Kasumi-1 (cell line): ENCODE measurements around the gene SIDT2.
A peak's percentile ranks its signal among the peaks of the same experiment; 100 is the strongest.

ENCODE experiments used
- DNase-seq, 2 experiments: peaks; one replicate each; lab custom pipeline; 2025; lab: John Stamatoyannopoulos, UW

The SIDT2 gene

DNA sequence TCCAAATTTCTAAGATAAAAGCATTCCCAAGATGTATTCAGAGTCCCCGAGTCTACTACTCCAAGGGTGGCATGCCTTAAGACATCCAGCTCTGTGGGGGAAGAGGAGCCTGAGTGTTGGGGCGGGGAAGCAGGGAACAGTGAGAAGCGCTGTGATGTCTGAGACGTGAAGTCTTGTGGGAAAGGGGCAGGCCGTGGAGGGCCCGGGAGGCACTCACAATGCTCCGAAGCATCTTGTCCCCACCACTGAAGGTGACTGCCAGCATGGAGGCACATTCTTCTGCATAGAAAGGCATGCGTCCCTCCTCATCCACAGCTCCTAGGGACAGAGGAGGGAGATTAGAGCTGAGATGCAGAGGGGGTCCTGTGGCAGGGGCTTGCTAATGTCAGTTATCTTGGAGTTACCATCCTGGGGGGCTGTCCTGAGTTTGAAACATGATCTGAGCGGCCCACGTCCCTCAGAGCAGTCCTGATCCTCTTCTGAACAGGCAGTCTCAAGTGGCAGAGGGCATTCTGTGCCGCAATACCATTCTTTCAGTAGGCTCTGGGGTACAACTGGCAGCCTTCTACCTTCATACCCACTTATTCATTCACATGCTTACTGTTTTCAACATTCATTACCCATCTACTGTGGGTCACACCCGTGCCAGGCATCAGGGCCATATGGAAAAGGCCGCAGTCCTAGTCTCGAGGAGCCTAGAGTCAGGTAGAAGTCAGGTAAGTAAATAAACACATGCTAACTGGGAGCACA, 44.6 kb downstream of the SIDT2 start:
- no peak for DNase-seq

DNA sequence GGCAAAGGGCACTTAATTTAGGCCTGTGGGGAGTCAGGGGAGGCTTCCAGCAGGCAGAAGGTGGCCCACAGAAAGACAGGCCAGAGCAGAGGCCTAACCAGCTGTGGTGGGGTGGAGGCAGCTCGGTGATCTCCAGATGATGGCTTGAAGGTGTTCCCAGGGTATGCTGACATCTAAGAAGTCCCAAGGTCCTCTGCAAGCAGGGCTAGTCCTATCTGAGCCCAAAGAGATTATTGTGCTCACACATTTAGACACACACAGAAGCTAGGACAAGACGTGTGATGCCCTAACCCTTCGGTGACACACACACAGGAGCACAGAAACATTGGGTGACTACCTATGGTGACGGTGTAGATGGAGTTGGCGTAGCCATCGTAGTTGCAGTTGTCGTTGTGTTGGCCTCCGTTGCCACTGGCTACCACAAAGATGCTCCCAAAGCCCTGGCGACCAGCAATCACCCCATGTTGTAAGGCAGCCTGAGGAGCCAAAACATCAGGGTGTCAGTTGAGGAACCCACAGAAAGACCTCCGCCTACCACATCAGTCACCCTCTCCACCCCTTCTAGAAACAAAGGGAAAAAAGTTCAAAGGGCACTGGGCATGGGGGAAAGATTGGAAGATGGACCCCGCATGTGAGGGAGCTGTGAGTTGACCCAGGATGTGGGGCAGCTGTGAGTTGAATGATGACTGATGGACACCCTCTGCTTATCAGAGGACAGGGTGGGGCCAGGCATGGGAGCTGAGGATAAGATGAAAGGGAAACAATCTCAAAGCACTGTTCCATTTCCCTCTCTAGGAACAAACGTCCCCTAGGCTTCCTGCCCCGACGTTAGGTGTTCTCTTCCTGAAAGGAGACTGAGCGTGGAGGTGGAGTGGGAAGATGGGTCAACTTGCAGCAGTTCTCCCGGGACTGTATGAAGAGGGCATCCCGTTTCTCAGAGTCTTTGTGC, 45.5 kb downstream of the SIDT2 start:
- DNase-seq, result no peak

DNA sequence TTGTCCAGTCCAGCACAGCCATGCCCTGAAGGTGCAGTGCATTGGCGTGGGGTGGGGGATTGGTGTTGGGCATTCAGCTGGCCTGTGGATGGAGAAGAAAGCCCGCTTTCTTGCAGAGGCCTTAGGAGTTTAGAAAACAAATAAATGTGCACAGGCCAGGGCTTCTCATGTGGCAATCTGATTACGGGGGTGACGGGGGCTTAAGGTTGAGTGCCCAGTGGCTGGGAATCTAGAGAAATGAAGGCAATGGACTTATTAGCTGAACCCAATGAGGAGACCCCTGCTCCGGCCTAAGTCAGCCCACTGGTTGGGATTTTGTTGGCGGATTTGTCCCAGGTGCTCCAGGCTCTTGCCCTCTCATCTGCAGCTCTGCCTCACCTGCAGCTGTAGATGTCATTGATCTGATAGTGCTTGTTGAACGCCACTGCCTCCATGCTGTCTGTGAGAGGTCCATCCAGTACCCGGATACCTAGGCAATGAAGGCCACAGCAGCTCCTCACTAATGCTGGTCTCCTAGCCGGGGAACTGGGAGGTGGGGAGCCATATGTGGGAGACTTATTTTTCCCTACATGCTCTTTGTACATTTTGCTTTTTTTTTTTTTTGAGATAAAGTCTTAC, 47.1 kb downstream of the SIDT2 start:
- no peak for DNase-seq

DNA sequence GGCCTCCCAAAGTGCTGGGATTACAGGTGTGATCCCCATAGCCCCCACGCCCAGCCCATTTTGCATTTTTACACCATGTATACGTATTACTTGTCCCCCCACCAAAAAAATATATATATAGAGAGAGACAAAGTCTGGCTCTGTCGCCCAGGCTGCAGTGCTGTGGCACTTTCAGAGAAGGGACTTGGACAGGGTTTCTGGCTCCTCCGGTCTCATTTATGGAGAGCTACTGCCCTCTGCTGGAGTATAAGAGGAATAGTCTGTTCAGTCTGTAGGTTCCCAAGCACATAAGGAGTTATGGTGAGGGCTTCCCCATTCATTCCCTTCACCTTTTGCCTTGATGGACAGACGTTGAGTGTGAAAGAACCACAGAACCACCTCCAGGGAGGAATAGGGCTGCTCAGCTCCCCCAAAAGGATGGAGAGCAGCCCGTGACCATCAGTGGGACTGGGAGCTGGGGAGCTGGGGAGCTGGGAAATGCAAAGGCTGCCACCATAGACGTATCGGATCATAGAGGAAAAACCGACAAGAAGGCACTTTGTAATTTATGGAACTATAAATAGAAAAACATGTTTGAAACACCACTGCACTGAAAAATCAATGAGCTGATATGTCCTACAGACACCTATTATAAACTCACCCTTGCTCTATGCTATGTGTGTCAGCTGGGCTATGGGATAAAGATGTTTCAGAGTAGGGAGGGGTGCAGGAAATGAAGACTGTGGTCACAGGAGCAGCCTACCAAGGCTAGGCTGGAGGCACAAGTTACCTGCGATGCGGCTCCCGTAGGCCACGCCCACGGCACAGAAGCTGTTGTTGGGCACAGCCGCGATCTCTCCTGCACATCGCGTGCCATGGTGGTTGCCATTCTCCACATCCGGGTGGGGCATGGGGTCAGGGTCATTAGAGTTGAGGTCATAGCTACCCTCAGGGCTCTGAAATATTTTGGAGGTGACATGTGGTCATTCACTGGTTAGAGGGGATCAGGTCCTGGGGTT, 48.1 kb downstream of the SIDT2 start:
- peak; percentile 92 to 94 for DNase-seq

DNA sequence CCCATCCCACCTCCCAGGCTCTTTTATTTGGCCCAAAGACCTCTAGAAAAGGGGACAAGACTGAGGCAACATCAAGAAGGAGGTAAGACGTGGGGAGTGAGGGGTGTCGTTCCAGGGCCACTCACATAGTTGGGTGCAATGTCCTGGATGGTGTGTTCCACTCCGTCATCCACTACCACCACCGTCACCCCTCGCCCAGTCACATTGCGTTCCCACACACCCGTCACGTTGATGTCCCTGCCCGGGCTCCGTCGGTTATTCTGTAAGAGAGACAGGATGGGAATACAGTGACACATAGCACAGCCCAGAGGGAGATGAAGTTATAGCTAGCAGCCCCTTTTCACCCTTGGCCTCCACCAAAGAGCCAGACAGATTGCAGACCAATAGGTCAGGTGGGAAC, 49.5 kb downstream of the SIDT2 start:
- no peak for DNase-seq

DNA sequence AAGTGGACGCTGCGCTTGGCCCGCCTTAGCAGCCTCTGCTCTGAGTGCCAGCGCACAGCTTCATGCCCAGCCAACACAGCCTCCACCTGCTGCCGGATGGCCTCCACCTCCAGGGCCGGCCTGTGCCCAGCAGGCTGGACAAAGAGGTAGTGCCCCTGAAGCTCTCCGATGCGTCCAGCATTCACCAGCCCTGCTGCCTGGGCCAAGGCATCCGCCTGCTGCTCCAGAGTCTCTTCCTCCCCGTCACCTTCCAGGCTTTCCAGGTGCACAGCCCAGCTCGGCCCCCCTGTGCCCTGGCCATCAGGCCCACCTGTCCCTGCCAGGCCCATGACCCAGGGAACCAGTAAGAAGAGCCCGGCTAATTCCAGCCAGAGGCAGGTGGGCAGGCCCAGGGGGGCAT, 50.9 kb downstream of the SIDT2 start:
- DNase-seq, result no peak

DNA sequence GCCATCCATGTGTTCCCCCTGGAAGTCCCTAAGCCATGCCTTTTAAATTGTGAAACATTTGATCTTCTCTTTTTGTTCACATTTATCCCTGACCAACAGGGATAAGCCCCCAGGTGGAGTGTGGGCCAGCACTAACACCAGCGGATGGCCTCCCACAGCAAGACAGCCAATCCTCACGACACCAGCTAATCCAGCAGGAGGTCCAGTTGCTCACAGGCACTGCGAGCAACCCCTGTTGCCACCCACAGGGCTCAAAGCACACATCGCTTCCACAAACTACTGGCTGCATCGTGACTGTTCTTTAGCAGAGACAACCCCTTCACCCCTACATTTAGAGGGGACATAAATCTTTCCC, 51.4 kb downstream of the SIDT2 start:
- DNase-seq, result no peak

DNA sequence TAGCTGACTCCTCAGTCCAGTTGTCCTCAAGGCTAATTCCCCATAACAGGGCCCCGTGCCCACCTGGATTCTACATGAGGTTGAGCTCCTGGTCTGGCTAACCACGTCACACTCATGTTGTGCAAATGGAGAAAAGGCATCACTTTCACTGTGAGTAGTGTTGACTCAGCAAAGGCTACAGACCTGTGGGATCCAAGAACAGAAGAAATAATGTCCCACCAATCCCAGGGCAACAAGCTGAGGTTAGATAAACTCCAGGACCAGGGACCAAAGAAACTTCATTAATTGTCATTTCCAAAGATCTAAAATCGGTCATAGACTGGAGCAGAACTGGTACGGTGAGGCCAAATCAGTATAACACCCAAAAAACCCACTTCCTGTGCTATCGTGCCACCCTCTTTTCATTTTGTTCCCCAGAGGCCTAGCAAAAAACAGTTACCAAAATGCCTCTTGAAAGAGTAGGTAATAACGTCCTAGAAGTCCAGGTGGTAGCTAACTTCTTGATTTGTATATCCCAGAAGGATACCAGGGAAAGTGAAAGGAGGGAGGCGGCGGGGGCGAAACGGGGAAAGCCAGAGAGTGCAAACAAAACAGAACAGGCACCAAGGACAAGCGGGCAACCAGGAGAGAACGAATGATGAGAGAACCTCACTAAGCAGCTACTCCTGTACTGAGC, 51.9 kb downstream of the SIDT2 start:
- no peak for DNase-seq

DNA sequence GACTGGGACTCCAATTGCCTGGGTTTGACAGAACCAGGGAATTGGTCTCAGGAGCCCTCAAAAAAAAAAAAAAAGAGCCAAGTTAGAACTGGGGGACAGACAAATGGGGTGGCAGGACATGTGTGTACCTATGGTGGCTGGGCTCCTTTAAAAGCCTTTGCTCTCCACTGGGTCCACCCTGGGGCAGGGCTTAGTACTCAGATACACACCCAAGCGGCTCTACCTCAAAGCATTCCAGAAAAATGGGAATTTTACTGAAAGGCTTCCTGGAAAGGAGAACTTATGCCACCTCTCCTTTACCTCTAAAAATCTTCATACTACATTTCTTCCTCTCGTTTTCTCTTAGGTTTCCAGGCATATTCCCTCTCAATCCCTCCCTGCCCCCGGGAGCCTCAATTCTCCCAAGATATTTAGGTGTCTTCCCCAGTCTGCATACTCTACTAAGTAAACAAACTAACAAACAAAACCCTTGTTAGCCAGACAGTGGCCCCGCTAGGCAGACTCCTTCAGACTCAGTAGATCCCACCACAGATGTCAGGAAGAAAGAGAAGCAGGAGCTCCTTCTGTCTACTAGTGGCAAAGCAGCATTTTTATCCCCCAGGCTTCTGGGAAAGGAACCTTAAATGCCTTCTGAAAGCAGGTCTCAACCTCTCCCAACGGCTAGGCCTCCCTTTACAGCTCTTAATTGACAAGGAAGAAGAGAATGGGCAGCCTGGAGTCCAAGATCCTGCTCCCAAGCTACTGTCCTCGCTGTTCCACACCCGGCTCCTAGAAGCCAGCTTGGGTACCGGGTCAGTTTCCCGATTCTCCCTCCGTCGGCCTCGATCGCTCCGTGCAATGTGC, 52.7 kb downstream of the SIDT2 start:
- DNase-seq, result peak in 1 of 2 experiments; percentile 17

DNA sequence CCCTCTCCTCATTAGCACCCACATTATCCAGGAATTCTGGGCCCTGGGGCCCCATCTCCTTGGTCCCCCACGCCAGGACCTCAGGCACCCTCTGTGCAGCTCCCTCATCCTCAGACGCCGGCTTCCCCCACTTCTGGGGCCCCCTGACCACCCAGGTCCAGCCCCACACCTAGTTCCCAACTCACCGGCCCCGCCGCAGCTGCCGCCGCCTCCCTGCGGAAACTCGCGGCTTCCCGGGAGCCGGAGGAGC, 53.2 kb downstream of the SIDT2 start, which contains the start of gene PCSK7:
Gene PCSK7, minus strand, starts transcription at position 232 of the 250 bp plus-strand sequence. CDS start 2,229 bp downstream, outside the sequence.
- DNase-seq, result no peak

DNA sequence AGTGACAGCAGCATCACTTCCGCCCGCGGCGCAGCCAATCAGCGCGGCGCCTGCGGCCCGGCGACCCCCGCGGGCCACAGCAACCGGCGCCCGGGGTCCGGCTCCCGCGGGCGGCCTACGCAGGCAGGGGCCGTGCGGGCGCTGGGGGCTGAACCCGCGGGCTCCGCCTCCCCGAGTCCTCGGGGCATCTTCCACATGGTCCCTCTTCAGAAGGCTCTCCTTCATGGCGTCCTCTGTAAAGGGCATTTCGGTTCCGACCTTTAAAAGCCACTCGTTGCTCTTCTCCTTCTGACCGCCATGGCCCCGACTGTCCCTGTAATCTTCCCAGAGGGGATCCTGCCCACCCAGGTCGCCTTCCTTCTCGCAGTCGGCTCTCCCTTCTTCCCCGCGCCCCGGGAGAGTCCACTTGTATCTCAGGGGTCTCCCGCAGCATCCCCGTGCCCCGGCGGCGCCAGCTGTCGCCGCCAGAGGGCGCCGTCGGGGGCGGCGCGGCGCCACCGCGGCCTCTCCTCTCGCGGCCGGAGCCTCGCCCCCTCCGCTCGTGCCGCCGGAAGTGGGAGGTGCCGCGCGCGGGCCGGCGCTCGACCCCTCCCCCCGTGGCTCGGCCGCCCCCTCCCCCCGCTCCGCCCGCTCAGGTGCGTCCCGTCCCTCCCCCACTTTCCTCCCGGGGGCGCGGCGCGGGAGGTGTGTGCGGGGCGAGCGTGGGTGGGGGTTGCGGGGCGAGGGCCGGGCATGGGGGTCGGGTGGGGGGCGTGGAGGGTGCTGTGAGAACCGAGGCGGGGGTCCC, 53.7 kb downstream of the SIDT2 start, which contains the start of gene RNF214:
Gene RNF214, plus strand, starts transcription at position 580 of the 787 bp plus-strand sequence. CDS start 1,602 bp downstream, outside the sequence.
- DNase-seq, result peak; percentile 51 to 73

DNA sequence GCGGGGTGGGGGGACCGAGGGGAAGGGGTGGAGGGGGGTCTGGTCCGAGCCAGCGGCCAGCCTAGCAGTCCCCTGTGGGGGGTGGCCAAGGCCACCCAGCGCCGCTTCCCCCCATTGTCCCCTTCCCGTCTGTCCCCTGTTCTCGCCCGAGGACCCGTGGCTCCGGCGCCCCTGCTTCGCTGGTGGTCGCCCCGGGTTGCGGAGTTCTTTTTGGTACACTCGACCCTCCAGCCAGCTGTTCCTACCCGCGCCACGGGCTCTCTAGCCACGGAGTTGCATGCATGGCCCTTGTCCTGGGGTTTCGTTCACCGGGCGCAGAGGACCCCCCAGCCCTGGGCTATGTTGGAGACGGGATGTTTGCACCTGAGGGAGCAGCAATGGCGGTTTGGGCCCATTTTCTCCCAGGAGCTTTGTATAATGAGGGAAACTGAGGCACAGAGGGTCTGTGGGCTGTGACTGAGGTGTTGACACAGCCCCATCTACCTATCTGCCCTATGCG, 54.4 kb downstream of the SIDT2 start:
- peak in 1 of 2 experiments; percentile 4 for DNase-seq

DNA sequence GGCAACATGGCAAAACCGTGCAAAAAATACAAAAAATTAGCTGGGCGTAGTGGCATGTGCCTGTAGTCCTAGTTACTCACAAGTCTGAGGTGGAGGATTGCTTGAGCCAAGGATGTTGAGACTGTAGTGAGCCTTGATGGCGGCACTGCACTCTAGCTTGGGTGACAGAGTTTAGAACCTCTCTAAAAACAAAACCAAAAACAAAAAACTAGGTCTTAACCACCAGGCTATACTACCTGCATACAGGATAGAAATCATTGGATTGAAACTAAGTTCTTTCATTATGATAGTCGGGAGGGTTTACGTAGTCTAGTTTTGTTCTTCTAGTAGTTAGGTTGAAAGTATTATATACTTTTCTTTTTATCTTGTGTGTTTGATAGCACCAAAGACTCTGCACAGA, 59.7 kb downstream of the SIDT2 start:
- DNase-seq, result no peak

DNA sequence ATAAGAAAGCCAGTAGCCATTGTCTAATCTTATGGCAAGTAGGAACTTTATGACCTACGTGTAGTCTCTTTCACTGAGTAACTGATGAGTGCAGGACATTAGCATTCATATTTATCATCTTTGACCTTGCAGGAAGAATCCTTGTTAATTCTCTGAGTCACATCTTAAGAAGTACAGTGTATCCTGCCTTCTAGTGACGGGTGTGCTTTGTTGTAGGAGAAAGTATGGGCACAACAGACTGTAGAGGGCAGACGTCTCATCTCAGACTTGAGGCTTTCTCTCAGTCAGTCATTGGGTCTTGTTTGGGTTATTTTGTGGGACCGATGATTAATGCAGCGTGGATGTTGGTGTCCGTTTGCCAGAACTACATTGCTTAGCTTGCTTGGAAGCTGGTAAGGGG, 60.8 kb downstream of the SIDT2 start:
- peak; percentile 11 to 21 for DNase-seq
